Measurements from ENCODE around the gene PRR5L.
"Not testable (repeated sequence)": the region's sequence is repeated elsewhere in the genome, so short reads cannot be mapped to it uniquely, and the experiment has no call there.

Gene PRR5L

DNA sequence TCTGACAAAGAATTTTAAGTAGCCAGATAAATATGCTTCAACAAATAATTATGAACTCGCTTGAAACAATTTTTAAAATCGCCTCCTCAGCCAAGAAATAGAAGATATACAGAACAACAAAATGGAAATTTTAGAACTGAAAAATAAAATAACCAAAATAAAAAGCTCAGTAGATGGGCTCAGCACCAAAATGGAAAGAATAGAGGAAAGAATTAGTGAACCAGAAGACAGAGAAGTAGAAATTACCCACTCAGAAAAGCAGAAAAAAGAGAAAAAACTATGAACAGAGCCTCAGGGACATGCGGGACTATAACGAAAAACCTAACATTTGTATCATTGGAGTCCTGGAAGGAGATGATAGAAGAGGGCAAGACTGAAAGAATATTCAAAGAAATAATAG, 14.2 kb upstream of the PRR5L start:
- DNase-seq (ENCODE audit: low spot score), result no peak

DNA sequence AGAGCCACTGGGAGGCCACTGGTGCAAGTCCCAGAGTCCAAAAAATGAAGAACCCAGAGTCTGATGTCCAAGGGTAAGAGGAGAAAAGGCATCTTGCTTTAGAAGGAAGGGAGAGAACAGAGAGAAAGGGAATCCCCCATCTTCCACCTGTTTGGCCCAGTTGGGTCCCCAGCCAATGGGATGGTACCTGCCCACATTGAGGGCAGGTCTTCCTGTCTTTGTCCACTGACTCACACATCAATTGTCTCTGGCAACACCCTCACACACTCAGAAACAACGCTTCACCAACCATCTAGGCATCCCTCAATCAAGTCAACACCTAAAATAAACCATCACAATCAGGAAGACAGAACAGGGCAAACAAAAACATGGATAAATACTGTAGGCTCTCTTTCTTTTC, 13.2 kb upstream of the PRR5L start:
- DNase-seq (ENCODE audit: low spot score), result no peak

DNA sequence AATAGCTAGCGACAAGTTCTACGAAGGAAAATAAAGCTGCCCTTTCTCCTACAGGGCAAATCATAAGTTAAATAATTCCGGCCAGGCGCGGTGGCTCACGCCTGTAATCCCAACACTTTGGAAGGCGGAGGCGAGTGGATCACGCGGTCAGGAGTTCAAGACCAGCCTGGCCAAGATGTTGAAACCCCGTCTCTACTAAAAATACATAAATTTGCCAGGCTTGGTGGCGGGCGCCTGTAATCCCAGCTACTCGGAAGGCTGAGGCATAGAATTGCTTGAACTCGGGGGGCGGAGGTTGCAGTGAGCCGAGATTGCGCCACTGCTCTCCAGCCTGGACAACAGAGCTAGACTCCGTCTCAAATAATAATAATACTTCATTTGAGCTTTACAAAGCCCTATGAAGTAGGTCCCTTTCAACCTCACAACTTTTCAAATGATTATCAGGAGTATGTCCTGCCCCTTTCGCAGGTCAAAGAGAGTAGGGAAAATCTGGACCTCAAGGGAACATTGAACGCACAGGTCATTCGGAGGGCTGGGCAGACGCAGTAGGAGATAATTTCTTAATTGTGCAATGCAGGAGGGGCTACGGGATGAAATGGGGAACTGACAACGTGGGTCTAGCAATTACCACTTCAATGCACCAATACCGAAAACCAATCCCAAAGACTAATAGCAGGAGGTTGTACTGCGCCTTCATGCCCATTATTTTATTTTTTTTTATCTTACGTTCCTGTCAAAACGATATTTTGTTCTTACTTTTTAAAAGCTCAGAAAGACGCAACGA, 7.5 kb upstream of the PRR5L start:
- no peak for DNase-seq (ENCODE audit: low spot score)

DNA sequence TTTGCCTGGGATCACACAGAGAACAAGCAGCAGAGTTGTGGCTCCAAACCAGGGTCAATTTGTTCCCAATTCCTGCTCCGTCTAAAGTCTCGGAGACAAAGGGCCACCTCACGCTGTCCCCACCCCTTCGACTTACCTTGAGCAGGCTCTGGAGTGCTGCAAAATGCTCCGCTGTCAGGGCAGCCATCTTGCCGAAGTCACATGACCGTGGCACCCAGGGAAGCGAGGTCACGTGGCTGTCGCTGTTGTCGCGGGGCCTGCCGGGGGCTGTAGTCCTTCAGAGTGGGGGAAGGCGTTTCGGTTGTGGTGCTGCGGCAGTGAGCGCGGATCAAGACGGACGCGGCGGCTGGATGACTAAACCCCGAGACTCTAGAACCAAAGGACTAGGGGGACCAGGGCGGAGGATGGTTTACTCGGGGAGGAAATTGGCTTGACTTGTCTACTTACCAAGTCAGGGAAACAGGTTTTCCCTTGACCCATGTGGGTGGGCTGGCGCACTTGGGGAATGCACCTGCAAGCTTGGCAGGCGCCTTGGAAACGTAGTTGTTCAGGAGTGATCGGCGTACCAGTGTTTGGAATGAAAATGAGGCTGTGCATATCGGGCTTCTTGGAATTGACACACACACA, 6.7 kb upstream of the PRR5L start, which contains the start of gene COMMD9:
Gene COMMD9 (minus strand): TSS at position 199 of the 627 bp plus-strand sequence. CDS start 12 bp downstream, at position 187.
- DNase-seq (ENCODE audit: low spot score), result peak; percentile 94

DNA sequence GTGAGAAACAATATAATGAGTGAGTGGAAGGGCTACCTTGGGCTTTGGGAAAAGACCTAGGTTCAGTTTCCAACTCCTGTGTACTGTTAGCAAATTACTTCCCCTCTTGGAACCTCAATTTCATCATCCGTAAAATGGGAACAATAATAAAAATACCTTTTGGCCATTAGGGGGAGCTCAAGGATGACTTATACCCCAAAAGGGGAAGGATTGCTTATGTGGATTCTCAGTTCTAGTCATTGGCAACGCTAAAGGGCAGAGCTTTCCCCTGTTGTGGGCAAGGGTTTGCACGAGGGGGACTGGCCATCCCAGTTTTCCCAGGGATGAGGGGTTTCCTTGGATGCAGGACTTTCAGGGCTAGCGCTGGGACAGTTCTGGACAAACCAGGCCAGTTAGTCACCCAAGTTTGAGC, 3.8 kb upstream of the PRR5L start:
- DNase-seq (ENCODE audit: low spot score), result peak; percentile 44

DNA sequence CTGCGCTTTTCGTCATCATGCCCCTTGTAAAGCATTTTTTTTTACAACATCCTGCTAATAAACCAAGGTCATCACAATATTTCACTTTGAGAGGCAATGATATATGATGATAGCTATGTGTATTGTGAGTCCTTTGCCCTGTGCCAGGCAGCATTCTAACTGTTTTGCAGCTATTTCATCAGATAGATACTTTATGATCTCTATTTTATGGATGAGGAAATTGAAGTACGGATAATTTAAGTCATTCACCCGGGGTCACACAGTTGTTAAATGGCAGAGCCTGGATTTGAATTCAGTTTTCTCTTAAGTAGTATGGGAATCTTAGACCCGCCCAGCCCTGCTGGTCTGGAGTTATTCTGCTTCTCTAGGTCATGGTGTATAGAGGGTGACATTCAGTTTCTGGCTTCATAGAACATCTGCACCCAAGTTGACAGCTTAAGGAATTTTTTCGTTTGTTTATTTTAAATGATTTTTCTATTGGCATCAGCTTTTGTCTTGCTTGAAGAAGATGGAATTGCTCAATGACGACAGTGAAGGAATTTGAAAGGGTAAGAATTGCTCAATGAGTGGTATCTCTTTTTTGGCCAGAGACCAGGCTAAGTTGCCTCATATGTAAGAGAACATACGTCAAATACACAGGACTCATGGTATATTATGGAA, 926 bp downstream of the PRR5L start:
- DNase-seq (ENCODE audit: low spot score), result no peak

DNA sequence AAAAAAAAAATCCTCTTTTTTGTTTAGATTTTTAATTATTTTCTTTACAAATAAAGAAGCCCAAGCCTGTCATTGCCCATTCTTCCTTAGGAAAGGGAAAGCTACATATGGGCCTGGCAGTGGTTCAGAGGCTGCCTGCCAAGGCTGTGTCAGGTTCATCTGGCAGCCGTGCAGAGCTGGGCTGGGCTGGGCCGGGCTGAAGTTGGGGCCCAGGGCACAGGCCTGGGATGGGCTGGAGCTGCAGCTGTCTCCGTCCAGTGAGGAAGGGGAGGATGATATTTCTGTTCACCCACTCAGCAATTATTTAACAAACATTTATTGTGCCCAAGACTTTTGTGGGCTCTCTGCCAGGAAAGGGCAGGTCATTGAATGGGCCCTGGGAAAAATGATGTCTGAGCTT, 4.6 kb downstream of the PRR5L start:
- DNase-seq (ENCODE audit: low spot score), result no peak

DNA sequence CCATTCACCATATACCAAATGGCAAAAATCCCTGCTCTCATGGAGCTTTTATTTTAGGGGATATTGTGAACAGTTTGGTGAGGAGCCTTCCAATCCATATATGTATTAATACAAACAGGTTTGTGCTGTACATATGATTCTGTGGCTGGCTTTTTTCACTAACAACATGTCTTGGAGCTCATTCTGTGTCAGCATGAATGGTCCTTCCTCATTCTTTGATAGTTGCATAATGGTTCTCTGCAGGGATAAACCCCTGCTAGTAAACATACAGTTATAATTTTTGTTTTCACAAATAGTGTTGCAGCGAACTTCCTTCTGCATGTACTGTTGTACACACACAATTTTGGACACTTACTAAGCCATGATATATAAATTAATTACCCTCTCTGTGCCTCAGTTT, 8.3 kb downstream of the PRR5L start:
- DNase-seq (ENCODE audit: low spot score), result no peak

DNA sequence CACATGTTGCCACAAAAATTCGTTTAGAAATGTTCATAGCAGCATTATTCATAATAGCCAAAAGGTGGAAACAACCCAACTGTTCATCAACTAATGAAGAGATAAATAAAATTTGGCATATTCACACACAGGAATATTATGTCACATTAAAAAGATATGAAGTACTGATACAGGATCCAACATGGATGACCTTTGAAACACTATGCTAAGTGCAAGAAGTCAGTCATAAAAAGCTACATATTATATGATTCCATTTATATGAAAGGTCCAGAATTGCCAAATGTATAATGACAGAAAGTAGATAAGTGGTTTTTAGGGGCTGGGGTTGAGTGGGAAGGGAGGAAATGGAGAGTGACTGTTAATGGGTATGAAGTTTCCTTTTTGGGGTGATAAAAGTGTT, 9.0 kb downstream of the PRR5L start:
- no peak for DNase-seq (ENCODE audit: low spot score)

DNA sequence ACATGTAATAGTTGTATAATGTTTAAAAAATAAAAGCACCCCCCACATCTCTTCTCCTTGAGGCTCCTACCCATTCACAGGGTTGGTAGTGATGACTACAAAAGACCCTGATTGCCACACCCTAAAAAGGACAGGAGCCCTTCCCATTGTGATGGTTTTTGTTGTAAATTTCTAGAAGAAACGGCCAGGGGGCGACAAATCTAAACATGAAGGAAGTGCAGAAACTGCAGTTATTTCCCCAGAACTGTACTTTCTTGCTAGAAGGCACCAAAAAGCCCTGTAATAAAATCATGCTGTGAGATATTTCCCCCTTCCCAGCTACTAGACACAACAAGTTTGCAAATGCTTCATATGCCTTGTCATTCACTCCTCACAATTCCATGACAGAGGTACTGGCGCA, 10.8 kb downstream of the PRR5L start:
- no peak for DNase-seq (ENCODE audit: low spot score)

DNA sequence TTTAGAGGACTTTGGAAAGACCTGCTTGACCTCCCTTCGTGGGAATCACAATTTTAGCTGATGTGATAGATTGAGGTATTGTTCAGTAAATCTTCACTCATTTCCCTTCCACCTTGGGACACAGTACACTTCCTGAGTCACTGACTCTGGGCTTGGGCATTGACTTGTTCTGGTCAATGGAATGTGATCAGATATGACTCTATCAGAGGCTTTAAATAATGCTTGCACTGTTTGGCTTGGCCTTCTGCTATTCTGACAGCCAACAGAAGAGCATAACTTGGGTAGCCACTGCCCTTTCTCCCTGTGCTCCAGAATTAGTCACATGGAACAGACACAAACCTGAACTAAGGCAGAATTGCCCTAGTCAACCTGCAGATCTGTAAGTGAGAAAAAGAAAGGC, 12.5 kb downstream of the PRR5L start:
- no peak for DNase-seq (ENCODE audit: low spot score)

DNA sequence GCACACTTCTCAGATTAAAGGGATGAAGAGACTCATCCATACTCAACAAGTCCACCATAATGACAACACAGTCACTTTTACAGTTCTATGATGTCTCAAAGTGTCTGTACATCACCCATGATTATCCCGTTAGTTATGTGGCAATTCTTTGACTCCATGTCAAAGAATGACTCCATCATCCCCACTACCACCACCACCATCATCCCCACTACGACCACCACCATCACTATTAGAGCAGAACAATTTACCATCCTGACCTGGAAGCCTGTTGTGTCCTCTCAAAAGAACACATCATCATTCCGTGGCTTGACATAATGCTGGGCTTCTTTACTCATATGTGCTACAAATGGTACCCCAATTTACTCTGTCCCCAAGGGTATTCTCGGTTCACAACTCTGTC, 13.7 kb downstream of the PRR5L start:
- no peak for DNase-seq (ENCODE audit: low spot score)

DNA sequence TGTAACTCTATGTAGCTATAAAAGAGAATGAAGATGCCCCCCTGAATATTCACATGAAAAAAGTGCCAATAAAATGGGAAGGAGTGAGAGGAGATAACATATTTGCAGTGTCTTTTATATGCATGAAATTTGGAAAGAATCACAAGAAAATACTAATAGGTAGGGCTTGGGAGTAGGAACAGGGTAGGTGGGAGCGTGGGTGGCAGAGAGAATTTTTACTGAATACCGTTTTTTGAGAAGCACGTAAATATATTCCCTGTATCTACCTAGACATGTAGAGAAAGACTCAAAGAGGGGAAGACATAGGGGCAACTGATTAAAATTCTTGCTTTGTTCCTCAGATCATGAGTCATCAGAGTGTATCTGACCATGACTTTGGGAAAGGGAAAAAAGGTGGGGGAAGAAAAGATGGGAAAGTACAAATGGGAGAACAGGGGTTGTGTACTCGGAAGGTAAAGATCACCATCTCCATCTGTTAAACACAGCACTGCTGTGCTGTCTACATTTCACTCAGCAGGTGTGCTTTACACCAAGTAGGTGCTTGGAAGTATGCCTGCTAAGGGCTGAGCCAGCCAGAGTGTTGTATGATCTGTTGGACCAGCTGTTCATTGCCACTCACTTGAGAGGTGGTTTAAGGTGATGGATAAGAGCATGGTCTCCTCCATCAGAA, 16.0 kb downstream of the PRR5L start:
- no peak for DNase-seq (ENCODE audit: low spot score)

DNA sequence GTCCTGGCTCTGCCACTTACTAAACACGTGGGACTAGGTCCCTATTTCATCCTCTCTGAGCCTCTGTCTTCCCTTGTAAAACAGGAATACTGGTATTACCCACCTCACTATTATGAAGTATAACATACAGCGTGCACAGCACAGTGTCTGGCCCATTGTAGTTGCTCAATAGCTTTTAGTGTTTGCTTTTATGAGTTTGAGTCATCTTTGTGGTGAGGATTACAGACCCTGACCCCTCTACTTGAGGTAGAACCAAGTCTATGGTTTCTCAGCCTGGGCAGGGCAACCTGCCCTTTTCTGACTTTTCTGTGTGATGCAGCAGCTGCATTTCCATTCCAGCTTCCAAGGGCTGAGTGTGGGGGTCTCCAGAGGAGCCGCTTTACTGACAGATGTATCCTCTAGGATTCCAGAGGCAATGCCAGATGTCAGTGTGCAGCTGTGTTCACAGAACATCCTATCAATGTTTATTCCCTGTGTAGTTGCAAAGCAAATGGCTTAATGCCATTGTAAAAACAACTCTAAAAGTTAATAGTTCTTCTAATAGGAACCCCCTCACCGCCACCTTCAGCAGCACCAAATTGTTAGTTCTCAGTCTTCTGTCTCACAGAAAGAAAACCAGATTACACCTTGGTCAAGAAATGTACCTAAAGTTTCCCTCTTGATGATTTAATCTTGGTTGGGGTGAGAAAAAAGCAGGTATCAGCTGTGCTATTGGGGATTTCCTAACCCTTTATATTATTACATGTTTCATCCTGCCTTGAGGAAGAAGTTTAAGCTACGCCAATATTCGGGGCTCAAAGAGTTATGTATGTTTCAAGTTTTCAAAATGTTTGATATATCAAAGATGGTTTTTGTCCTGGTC, 16.8 kb downstream of the PRR5L start:
- DNase-seq (ENCODE audit: low spot score), result no peak

DNA sequence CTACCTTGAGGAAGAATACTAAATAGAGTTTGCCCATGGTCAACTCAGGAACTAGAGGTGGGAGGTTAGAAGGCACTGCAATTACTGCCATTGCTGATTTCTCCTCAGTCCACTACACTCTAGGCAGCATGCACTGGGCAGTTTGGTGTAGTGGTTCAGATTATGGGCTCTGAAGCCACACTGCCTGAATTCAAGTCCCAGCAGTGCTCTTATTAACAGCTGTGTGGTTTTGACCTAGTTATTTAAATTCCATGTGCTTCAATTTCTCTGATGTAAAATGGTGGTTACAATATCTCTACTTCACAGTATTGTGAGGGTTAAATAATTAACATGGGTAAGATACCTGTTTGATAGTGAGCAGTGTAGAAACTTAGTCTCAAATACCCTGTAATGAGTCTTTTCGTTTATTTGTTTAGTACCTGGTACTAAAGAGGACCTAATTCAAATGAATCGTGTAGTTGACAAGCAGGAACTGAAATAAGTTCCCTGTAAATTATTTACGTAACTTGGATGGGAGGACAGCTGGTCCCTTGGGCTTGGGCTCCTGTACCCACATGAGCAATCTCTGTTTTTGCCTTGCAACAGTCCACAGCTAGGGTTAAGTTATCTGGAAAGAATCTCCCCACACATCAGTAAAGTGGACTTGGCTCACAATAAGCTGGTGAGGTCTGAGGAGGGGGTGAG, 17.8 kb downstream of the PRR5L start:
- DNase-seq (ENCODE audit: low spot score), result no peak

DNA sequence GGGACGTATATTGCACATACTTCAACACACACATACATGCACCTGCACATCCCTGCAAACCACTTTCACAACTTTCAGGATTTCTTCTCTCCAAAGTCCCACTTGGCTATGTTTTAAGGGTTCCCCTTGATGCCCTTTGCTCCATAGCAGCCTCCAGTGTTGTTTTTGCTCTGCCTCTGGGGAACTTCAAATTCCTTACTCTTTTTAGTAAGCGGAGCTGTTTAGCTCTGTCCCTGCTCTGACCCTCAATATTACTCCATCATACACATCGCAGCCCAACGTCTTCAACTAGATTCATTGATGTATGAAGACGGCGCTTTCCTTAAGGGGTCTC, 18.3 kb downstream of the PRR5L start:
- no peak for DNase-seq (ENCODE audit: low spot score)

DNA sequence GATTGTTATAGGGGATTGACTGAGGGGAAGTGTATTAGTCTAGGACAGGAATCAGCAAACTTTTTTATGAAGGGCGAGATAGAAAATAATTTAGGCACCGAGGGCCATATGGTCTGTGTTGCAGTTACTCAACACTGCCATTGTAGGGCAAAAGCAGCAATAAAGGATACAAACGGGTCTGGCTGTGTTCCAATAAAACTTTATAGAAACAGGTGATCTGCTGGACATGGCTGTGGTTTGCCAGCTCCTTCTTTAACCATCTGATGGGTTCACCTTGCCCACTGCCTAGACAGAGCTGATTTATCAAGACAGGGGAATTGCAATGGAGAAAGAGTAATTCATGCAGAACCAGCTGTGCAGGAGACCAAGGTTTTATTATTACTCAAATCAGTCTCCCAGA, 20.0 kb downstream of the PRR5L start:
- no peak for DNase-seq (ENCODE audit: low spot score)

DNA sequence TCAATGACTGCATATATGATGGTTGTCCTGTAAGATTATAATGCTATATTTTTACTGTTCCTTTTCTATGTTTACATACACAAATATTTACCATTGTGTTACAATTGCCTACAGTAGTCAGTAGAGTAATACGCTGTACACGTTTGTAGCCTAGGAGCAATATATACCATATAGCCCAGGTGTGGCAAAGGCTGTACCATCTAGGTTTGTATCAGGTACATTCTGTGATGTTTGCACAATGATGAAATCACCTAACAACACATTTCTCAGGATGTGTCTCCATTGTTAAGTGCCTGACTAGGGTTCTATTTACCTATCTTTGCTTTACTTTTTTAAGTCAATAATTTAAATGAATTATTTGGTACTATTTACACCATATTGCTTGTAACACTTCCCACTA, 21.9 kb downstream of the PRR5L start:
- no peak for DNase-seq (ENCODE audit: low spot score)

DNA sequence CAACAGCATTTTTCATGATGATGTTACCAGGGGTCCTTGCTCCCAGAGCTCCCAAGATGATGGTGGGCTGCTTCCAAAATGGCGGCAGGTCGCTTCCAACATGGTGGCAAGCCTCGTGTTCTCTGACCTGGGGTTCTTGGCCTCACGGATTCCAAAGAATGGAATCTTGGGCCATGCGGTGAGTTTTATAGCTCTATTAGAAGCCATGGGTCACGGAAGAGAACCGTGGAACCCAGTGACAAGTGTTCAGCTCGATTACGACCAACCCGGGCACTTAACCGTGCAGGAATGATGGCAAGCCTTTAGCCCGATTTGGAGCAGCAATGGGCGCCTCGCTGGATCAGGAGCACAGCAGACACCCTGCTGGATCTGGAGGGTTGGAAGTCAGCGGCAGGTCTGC, 28.9 kb downstream of the PRR5L start:
- not testable (repeated sequence) for DNase-seq (ENCODE audit: low spot score)

DNA sequence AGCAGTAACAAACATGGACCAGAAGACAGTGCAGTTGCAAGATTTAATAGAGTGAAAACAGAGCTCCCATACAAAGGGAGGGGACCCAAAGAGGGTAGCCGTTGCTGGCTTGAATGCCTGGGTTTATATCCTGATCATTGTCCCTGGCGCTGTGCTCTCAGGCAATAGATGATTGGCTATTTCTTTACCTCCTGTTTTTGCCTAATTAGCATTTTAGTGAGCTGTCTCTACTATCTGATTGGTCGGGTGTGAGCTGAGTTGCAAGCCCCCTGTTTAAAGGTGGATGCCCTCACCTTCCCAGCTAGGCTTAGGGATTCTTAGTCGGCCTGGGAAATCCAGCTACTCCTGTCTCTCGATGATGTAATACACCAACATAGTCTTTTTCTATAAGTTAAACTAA, 29.3 kb downstream of the PRR5L start:
- not testable (repeated sequence) for DNase-seq (ENCODE audit: low spot score)
